Measurements from ENCODE around the gene HYAL2.
"Not testable (repeated sequence)": the region's sequence is repeated elsewhere in the genome, so short reads cannot be mapped to it uniquely, and the experiment has no call there.

Gene HYAL2

GRCh38 chr3:50272911-50273688 is 49.4 kb downstream of the HYAL2 start:
- Histone ChIP-seq H3K27me3 (ENCODE audit: control insufficient read depth in 5 of 5, insufficient read depth in 4 of 5, low read length in 5 of 5) (peaks cover 0 to 9% (median 3%) of the 10 kb centered on the region in 5 donors), H3K36me3 (ENCODE audit: control insufficient read depth in 5 of 5, insufficient read depth in 5 of 5, low read length in 5 of 5) (peaks cover 0 to 5% (median 0%) of the 10 kb centered on the region in 5 donors), H3K4me1 (ENCODE audit: control insufficient read depth in 5 of 5, insufficient read depth in 5 of 5, low read length in 5 of 5) (peaks cover 12 to 65% (median 56%) of the 10 kb centered on the region in 5 donors), H3K9ac (ENCODE audit: low read length in 5 of 5) (peak overlapping the region in 3 of 5 donors; percentile 42 to 53 (median 44)), H3K27ac (ENCODE audit: low read depth, low read length) (no peak overlapping the region), H3K4me3 (ENCODE audit: low read depth in 1 of 5, low read length in 5 of 5) (peak overlapping the region in 4 of 5 donors; percentile 30 to 65 (median 62)), H3K9me3 (ENCODE audit: control insufficient read depth in 5 of 5, low read length in 5 of 5) (no peaks in the 10 kb centered on the region)

- not testable (repeated sequence) for H3K36me3 ChIP-seq (ENCODE audit: control insufficient read depth in 5 of 5, insufficient read depth in 5 of 5, low read length in 5 of 5); H3K27ac ChIP-seq (ENCODE audit: low read depth, low read length); H3K4me3 ChIP-seq (ENCODE audit: low read depth in 1 of 5, low read length in 5 of 5); H3K9ac ChIP-seq (ENCODE audit: low read length in 5 of 5); H3K9me3 ChIP-seq (ENCODE audit: control insufficient read depth in 5 of 5, low read length in 5 of 5)
- peaks cover 0 to 11% (median 3%) of the 10 kb centered on the region in 5 donors for H3K27me3 ChIP-seq (ENCODE audit: control insufficient read depth in 5 of 5, insufficient read depth in 4 of 5, low read length in 5 of 5)
- H3K4me1 ChIP-seq (ENCODE audit: control insufficient read depth in 5 of 5, insufficient read depth in 5 of 5, low read length in 5 of 5) = peaks cover 13 to 71% (median 61%) of the 10 kb centered on the region in 5 donors
Measured at GRCh38 chr3:50272538-50272910, 50.0 kb downstream of the HYAL2 start.

DNA sequence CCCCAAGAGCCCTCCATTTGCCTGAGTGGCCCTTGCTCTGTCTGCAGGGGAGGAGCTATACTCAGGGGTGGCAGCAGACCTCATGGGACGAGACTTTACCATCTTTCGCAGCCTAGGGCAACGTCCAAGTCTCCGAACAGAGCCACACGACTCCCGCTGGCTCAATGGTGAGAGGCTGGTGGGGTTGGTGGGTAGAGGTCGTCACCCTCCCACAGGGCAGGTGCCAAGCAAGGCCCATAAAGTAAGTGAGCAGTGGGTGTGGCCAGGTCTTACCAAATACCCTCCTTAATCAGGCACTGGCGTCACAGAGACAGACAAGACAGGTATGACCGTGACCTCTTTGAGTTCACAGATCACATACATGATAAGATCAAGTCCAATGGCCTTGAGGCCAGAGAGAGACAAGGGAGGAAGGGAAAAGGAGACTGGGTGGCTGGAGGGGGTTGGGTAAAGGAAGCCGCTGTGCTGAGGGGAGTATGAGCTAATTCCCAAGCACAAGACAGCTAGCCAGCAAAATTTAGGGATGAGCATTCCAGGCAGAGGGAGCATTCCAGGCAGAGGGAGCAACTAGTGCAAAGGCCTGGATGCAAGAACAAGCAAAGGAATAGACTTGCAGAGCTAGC is 51.1 kb downstream of the HYAL2 start:
- Histone ChIP-seq H3K4me3 (ENCODE audit: low read depth in 1 of 5, low read length in 5 of 5) (no peak overlapping the region), H3K36me3 (ENCODE audit: control insufficient read depth in 5 of 5, insufficient read depth in 5 of 5, low read length in 5 of 5) (no peaks in the 10 kb centered on the region), H3K9ac (ENCODE audit: low read length in 5 of 5) (peak overlapping the region in 2 of 5 donors; percentile 4 to 18), H3K4me1 (ENCODE audit: control insufficient read depth in 5 of 5, insufficient read depth in 5 of 5, low read length in 5 of 5) (peaks cover 16 to 81% (median 69%) of the 10 kb centered on the region in 5 donors), H3K27ac (ENCODE audit: low read depth, low read length) (peak overlapping the region; percentile 50), H3K27me3 (ENCODE audit: control insufficient read depth in 5 of 5, insufficient read depth in 4 of 5, low read length in 5 of 5) (peaks cover 0 to 10% (median 5%) of the 10 kb centered on the region in 5 donors), H3K9me3 (ENCODE audit: control insufficient read depth in 5 of 5, low read length in 5 of 5) (no peaks in the 10 kb centered on the region)

DNA sequence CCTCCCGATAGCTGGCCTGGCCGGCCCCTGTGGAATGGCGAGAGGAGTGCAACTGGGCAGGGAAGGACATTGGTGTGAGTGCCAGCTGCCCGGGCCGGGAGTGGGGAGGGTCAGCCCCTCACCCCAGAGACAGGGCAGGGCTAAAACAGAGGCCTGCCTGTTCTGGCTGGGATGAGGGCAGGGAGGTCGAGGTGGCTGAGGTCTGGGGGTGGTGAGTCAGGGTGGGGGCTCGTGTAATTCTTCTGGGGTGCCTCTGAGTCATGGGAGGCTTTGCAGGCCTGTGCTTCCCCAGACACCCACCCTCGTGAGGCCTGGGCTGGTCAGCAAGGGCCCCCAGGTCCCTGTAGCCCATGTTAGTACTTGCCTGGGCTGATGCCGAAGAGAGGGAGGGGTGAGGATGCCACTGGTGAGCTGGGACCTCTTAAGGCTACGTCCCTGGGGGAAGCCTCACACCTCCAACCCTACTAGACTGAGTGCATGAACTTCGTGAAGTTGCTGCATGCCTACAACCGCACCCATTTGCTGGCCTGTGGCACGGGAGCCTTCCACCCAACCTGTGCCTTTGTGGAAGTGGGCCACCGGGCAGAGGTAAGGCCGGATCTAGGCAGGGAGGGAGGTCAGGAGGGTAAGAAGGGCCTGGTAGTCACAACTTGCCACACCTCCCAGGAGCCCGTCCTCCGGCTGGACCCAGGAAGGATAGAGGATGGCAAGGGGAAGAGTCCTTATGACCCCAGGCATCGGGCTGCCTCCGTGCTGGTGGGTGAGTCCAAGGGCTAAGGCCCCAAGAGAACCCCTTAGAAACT is 51.9 kb downstream of the HYAL2 start:
- Histone ChIP-seq H3K36me3 (ENCODE audit: control insufficient read depth in 5 of 5, insufficient read depth in 5 of 5, low read length in 5 of 5) (no peaks in the 10 kb centered on the region), H3K9ac (ENCODE audit: low read length in 5 of 5) (peak overlapping the region in 1 of 5 donors; percentile 27), H3K27ac (ENCODE audit: low read depth, low read length) (peak overlapping the region; percentile 83), H3K27me3 (ENCODE audit: control insufficient read depth in 5 of 5, insufficient read depth in 4 of 5, low read length in 5 of 5) (peaks cover 0 to 9% (median 0%) of the 10 kb centered on the region in 5 donors), H3K4me3 (ENCODE audit: low read depth in 1 of 5, low read length in 5 of 5) (peak overlapping the region in 1 of 5 donors; percentile 8), H3K4me1 (ENCODE audit: control insufficient read depth in 5 of 5, insufficient read depth in 5 of 5, low read length in 5 of 5) (peaks cover 20 to 86% (median 77%) of the 10 kb centered on the region in 5 donors), H3K9me3 (ENCODE audit: control insufficient read depth in 5 of 5, low read length in 5 of 5) (no peaks in the 10 kb centered on the region)

- H3K36me3 ChIP-seq (ENCODE audit: control insufficient read depth in 5 of 5, insufficient read depth in 5 of 5, low read length in 5 of 5) = no peaks in the 10 kb centered on the region
- H3K4me1 ChIP-seq (ENCODE audit: control insufficient read depth in 5 of 5, insufficient read depth in 5 of 5, low read length in 5 of 5) = peaks cover 20 to 88% (median 77%) of the 10 kb centered on the region in 5 donors
- H3K27ac ChIP-seq (ENCODE audit: low read depth, low read length) = peak overlapping the region; percentile 83
- peaks cover 0 to 5% (median 0%) of the 10 kb centered on the region in 5 donors for H3K27me3 ChIP-seq (ENCODE audit: control insufficient read depth in 5 of 5, insufficient read depth in 4 of 5, low read length in 5 of 5)
- no peaks in the 10 kb centered on the region for H3K9me3 ChIP-seq (ENCODE audit: control insufficient read depth in 5 of 5, low read length in 5 of 5)
- H3K4me3 ChIP-seq (ENCODE audit: low read depth in 1 of 5, low read length in 5 of 5) = peak overlapping the region in 3 of 5 donors; percentile 8 to 74 (median 39)
- no peak overlapping the region for H3K9ac ChIP-seq (ENCODE audit: low read length in 5 of 5)
Measured at GRCh38 chr3:50269977-50270413, 52.5 kb downstream of the HYAL2 start.

GRCh38 chr3:50269460-50269859 is 53.1 kb downstream of the HYAL2 start:
- no peaks in the 10 kb centered on the region for H3K9me3 ChIP-seq (ENCODE audit: control insufficient read depth in 5 of 5, low read length in 5 of 5)
- H3K9ac ChIP-seq (ENCODE audit: low read length in 5 of 5) = peak overlapping the region in 3 of 5 donors; percentile 12 to 64 (median 42)
- peak overlapping the region in 4 of 5 donors; percentile 8 to 74 (median 24) for H3K4me3 ChIP-seq (ENCODE audit: low read depth in 1 of 5, low read length in 5 of 5)
- H3K27ac ChIP-seq (ENCODE audit: low read depth, low read length) = peak overlapping the region; percentile 83
- H3K36me3 ChIP-seq (ENCODE audit: control insufficient read depth in 5 of 5, insufficient read depth in 5 of 5, low read length in 5 of 5) = no peaks in the 10 kb centered on the region
- peaks cover 20 to 92% (median 81%) of the 10 kb centered on the region in 5 donors for H3K4me1 ChIP-seq (ENCODE audit: control insufficient read depth in 5 of 5, insufficient read depth in 5 of 5, low read length in 5 of 5)
- H3K27me3 ChIP-seq (ENCODE audit: control insufficient read depth in 5 of 5, insufficient read depth in 4 of 5, low read length in 5 of 5) = peaks cover 0 to 3% (median 0%) of the 10 kb centered on the region in 5 donors

DNA sequence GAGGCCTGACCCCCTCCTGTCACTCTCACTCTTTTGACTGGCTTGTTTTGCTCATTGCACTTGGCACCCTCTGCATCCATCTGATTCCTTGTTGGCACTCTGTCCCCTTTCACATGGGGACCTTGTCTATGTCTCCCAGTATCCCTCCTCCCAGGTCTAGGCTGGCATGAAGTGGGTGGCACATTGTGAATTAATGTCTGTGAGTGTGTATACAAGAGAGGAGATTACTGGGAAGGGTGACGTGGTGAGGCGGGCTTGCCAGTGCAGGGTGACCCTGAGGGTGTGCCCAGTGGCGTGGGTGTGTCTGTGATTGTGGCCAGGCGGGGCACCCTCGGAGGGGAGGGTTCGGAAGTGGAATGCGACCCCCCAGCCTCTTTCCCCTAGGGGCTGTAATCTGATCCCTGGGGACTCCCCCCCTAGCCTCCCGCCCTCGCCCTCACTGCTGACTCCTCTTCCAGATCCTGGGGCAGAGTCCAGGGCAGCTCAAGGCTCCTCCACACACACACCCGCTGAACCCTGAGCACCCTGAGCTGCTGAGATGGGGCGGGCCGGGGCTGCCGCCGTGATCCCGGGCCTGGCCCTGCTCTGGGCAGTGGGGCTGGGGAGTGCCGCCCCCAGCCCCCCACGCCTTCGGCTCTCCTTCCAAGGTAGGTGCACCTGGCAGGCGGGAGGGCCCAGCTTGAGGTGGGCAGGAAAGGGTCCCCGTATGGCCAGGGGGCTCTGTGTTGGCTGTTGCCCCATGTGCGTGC is 53.7 kb downstream of the HYAL2 start, which contains the start of gene SEMA3B:
Gene SEMA3B, plus strand, starts transcription at position 445 of the 749 bp plus-strand sequence. Its CDS starts 94 bp downstream, at position 539.
- Histone ChIP-seq H3K4me1 (ENCODE audit: control insufficient read depth in 5 of 5, insufficient read depth in 5 of 5, low read length in 5 of 5) (peaks cover 20 to 94% (median 87%) of the 10 kb centered on the region in 5 donors), H3K4me3 (ENCODE audit: low read depth in 1 of 5, low read length in 5 of 5) (peak within 1 kb of the TSS; percentile 48 to 74 (median 62)), H3K27ac (ENCODE audit: low read depth, low read length) (peak within 1 kb of the TSS; percentile 83)

GRCh38 chr3:50268276-50268675 is 54.3 kb downstream of the HYAL2 start:
- Histone ChIP-seq H3K9ac (ENCODE audit: low read length in 5 of 5) (peak overlapping the region in 1 of 5 donors; percentile 74), H3K36me3 (ENCODE audit: control insufficient read depth in 5 of 5, insufficient read depth in 5 of 5, low read length in 5 of 5) (no peaks in the 10 kb centered on the region), H3K4me3 (ENCODE audit: low read depth in 1 of 5, low read length in 5 of 5) (peak overlapping the region; percentile 7 to 69 (median 48)), H3K4me1 (ENCODE audit: control insufficient read depth in 5 of 5, insufficient read depth in 5 of 5, low read length in 5 of 5) (peaks cover 20 to 94% (median 90%) of the 10 kb centered on the region in 5 donors), H3K9me3 (ENCODE audit: control insufficient read depth in 5 of 5, low read length in 5 of 5) (no peaks in the 10 kb centered on the region), H3K27me3 (ENCODE audit: control insufficient read depth in 5 of 5, insufficient read depth in 4 of 5, low read length in 5 of 5) (peaks cover 0 to 3% (median 0%) of the 10 kb centered on the region in 5 donors), H3K27ac (ENCODE audit: low read depth, low read length) (peak overlapping the region; percentile 83)

More for the DNA sequence above, 53.7 kb downstream of the HYAL2 start, which contains the start of gene SEMA3B:
- Histone ChIP-seq H3K9me3 (ENCODE audit: control insufficient read depth in 5 of 5, low read length in 5 of 5) (no peaks in the 10 kb centered on the region), H3K9ac (ENCODE audit: low read length in 5 of 5) (peak within 1 kb of the TSS in 3 of 5 donors; percentile 49 to 82 (median 74)), H3K36me3 (ENCODE audit: control insufficient read depth in 5 of 5, insufficient read depth in 5 of 5, low read length in 5 of 5) (no peaks in the 10 kb centered on the region), H3K27me3 (ENCODE audit: control insufficient read depth in 5 of 5, insufficient read depth in 4 of 5, low read length in 5 of 5) (peaks cover 0 to 3% (median 0%) of the 10 kb centered on the region in 5 donors)
